LoVo (cell line): ENCODE results near the gene SAMD8.
A peak's percentile ranks its signal among the peaks of the same experiment; 100 is the strongest.
"Not testable (repeated sequence)": the region's sequence is repeated elsewhere in the genome, so short reads cannot be mapped to it uniquely, and the experiment has no call there.

Experiments used
- DNase-seq: peaks from one replicate; pipeline ENCODE4 v3.0.0-alpha.2; 2016; ENCODE audit warnings: low spot score

Gene SAMD8

DNA sequence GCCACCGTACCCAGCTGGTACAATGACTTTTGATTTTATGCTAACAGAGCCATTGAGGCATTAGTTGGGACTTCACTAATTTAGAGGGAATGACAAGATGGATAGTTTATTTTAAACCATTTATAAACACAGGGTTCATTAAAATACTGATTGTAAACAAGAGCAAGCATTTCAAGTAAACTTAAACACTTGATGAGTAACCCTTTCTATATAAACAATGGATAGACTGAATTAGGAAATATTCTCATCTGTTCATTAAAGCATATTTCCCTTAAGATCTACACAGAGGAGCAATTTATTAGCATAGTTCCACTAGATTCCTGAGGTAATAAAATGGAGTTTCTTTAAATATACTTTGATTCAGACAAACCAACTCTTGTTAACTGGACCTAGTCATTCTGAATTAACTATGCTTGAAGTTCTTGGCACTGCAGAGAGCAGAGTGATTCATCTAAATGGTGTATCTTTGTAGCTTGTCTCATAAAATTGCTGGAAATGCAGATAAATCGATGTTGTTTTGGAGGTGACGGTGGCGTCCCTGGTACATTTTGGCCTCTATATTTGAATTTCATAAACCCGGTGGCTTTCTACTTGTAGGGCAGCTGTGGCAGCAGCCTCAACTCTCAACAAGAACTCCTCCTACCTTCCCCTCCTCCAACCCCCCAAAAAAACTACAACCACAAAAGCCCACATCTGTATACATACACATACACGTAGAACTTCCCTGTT lies 83.7 kb downstream of the SAMD8 start:
- DNase-seq: no peak

DNA sequence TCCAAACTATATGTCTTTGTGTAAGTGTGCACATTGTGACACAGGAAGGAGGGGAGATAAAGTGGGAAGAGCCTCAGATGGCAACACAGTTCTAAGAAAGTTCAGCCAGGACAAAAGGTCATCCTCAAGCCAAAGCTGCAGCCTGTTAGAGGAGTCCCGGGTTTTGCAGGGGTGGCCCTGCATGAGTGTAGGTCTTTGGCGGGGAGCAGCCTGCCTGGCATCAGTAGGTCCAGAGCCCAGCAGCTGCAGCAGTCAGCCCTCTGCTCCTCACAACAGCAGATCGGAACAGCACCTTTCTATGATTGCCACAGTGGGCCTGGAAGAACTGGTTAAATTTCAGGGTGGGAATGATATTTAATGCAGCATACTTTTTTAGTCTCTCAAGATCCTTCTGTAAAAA lies 85.6 kb downstream of the SAMD8 start:
- no peak for DNase-seq

DNA sequence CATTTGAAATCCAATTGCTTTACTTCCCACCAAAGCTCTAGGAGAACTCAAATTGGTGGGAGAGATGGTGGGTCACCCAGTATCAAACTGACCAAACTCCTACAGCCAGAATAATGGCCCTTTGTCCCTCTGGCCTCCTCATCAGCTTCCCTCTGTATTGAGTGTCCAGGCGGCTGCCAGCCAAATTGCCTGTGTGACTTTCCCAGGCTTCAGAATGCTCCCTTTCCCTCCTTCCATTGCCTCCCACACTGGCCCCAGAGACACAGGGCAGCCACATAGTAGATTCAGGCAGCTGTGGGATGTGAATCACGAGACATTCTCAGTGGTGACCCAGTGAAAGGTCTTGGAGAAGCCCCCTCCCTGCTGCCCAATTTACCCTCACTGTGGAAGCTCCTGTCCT lies 86.5 kb downstream of the SAMD8 start:
- no peak for DNase-seq

DNA sequence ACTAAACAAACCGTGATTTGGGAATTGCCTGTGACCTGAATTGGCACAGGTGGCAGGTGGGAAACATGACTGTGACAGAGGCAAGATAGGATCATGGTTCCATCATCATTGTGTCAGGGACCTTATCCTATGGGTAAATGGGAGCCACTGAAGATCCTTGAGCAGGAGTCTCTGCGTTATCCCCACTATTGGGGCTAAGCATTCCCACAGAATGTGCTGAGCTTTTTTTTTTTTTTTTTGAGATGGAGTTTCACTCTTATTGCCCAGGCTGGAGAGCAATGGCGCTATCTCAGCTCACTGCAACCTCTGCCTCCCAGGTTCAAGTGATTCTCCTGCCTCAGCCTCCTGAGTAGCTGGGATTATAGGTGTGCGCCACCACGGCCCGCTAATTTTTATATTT lies 88.5 kb downstream of the SAMD8 start:
- DNase-seq: not testable (repeated sequence)

DNA sequence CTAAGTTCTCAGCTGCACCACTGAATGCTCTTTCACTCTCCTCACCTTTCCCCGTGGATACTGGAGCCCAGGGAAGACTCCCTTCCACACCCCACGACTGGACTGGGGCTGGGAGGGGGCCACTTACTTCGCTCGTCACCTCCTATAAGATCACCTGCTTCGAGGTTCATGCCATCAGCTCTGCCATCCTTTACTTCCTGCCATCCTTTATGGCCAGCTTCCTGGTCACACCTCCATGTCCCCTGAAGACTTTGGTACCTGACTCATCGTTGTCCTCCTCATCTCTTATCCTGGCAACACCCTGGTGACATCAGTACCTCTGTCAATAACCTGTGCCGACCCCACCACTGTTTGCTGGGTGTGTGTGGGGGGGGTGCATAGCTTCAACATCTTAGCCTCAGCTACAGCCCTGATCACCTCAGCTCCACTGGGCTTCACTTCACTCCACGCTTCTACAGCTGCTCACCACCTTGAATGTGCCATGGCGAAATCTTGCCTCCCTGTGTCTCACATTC lies 90.4 kb downstream of the SAMD8 start:
- peak; percentile 74 for DNase-seq

DNA sequence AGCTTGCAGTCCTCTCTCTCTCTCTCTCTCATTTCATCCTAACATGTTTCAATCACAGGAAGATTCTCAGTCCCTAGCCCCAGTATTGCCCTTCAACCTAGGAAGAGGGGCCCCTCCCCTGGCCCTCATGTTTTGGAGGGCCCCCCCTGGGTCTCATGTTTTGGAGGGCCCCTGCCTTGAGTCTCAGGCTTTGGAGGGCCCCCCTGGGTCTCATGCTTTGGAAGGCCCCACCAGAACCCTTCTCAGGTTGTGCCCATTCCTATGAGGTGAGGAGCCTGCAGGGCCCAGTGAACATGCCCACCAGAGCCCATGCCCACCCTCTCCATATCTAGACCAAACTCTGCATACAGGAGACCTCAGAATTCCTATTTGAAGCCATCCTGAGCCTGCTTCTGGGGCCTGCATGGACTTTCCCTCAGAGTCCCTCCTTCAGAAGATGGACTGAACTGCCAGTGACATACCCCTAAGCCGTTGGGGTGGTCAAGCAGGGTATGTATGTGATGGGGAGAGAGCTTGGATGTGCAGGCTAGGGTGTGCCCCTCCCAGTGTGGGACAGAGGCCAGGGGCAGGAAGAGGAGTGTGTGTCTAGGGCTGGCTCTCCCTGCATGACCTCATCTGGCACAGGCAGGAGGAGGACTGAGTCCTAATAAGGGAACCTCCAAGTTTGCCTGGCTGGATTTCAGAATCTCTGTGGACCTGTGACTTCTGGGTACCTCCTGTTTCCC lies 91.0 kb downstream of the SAMD8 start:
- peak; percentile 49 for DNase-seq

DNA sequence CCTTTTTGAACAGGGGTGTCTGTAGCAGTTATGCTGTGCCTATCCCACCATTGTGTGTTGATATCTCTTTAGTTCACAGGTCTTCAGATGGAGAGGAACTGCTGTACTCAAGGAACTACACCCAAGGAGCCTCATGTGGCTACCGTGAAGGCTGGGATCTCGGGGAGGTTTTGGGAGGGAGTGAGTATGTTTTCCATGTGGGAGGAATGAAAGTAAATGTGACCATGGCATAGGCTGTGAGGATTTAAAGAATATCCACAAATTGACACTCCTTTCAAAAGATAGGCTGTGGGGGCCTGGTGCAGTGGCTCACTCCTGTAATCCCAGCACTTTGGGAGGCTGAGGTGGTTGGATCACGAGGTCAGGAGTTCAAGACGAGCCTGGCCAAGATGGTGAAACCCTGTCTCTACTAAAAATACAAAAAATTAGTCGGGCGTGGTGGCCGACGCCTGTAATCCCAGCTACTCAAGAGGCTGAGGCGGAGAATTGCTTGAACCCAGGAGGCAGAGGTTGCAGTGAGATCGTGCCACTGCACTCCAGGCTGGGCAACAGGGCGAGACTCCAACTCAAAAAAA lies 91.7 kb downstream of the SAMD8 start:
- not testable (repeated sequence) for DNase-seq

DNA sequence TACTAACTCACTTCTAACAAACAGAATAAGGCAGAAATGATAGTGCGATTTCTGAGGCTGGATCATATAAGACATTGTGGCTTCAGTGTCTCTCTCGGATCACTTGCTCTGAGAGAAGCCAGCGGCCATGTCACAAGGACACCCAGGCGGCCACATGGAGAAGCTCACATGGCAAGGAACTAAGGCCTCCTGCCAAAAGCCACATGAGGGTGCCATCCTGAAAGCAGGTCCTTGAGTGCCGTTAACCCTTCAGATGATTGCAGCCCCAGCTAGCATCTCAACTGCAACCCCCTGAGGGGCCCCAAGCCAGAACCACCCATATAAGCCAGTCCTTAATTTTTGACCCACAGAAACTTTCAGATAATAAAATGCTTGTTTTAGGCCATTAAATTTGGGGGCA lies 92.3 kb downstream of the SAMD8 start:
- DNase-seq: no peak

DNA sequence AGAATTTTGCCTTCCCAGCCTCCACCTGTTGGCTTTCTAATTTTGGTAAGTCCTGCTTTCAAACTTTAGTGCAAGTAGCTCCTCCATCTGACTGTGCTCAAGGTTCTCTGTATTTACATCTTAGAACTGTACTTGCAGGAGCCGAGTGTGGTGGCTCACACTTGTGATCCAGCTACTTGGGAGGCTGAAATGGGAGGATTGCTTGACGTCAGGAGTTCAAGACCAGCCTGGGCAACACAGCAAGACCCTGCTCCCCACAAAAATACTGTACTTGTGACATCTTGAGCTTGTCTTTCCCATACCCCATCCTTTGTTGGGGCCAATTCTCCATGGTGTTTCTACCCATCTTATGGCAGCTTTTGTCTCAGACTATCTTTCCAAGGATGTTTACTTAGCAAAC lies 94.5 kb downstream of the SAMD8 start:
- no peak for DNase-seq

DNA sequence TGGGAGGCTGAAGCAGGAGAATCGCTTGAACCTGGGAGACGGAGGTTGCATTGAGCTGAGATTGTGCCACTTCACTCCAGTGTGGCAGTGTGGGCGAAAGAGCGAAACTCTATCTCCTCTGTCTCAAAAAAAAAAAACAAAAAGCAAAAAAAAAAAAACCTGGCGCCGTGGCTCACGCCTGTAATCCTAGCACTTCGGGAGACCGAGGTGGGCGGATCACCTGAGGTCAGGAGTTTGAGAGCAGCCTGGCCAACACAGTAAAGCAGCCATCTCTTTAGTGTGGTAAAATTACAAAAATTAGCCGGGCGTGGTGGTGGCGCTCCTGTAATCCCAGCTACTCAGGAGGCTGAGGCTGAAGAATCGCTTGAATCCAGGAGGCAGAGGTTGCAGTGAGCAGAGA lies 95.2 kb downstream of the SAMD8 start:
- DNase-seq: not testable (repeated sequence)

DNA sequence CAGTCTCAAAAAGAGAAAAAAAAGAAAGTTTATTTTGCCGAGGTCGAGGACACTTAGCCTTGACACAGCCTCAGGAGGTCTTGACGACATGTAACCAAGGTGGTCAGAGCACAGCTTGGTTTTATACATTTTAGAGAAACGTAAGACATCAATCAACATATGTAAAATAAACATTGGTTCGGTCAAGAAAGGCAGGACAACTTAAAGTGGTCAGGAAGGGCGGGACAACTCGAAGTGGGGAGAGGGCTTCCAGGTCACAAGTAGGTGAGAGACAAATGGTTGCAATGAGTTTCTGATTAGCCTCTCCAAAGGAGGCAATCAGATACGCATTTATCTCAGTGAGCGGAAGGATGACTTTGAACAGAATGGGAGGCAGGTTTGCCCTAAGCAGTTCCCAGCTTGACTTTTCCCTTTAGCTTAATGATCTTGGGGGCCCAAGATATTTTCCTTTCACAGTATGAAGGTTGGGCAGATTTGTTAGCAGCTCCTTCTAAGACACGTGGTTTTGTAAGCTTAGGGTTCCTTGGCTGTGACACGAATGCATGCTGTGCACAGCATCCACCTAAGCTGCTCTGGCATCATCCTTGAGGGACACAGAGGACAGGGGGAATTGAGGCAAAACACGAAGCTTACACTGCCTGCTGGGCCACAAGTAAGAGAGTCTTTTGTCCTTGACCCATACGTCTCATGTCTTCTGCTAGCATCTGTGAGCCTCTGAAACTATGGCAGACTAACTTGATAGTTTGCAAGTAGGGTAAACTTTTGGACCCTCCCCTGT lies 95.8 kb downstream of the SAMD8 start:
- DNase-seq: no peak

DNA sequence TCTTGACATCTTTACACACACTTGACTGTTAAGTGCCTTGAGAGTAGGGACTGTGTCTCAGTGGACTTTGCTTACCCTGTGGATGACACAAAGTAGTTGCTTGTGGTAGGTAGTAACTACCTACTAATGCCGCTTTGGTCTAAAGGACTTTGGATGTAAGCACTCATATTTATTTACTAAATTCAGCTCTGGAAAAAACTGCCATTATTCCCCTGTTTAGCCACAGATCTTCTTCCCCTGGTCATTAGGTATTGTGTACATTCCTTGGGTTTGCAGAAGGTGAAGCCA lies 96.3 kb downstream of the SAMD8 start:
- no peak for DNase-seq

DNA sequence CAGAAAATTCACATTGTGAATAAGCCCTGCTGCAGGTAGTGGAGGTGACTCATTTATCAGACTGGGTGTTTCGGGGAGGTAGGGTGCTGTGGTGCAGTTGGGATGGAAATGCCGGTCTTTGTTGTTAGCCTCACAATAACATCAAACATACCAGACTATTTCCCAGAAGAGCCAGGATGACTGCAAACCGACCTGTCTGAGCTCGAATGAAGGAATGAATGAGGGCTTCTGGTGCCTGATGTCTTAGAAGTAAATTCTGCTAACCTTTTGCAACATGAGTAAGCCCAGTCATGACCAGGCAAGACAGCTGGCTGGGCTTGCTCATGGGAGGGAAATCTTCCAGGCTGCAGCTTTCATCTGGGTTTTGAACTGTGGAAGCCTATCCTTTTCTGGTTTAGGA lies 96.7 kb downstream of the SAMD8 start:
- DNase-seq: no peak

DNA sequence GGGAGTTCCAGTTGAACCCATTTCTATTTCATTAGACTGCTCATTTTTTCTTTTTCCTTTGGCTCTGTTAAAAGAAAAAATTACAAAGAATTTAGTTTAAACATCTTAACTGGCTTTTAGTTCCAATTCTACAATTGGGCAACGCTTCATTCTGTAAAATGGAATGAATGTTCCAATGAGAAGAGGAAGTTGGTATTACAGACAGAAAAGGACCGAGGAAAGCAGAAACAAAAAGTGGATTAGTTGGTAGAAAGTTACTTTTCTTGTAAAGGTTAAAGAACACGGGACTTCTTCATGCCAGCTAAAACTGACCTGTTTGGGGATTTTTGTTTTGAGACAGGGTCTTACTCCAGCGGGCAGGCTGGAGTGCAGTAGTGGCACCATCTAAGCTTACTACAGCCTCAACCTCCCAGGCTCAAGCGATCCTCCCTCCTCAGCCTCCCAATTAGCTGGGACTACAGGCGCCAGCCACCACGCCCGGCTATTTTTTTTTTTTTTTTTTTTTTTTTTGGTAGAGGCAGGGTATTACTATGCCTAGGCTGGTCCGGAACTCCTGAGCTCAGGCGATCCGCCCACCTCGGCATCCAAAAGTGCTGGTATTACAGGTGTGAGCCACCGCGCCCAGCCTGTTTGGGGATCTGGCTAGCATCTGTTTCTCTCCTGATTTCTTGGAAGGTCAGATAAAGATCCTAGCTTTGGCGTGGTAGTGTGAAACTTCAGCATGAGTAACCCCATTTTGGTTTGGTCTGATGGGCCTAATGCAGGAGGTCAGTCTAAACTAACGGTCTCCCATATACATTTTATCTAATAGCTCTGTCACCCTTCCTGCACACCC lies 97.8 kb downstream of the SAMD8 start:
- DNase-seq: no peak

DNA sequence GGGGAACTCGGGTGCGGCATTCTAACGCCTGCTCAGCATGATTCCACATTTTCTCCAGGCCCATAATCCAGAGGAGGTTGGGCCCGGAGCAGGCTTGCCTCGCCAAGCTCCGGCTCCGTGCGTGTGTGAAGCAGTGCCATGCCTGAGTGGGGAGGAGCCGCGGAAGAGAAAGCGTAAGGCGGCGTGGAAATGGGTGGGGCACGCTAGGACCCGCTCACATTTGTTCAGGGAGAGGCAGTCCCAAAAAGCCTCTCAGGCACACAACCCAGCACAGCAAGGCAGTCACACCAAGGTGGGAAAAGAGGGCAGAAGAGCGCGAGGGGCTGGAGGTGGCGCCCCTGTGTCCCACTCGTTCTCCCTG lies 98.4 kb downstream of the SAMD8 start:
- peak; percentile 49 for DNase-seq

DNA sequence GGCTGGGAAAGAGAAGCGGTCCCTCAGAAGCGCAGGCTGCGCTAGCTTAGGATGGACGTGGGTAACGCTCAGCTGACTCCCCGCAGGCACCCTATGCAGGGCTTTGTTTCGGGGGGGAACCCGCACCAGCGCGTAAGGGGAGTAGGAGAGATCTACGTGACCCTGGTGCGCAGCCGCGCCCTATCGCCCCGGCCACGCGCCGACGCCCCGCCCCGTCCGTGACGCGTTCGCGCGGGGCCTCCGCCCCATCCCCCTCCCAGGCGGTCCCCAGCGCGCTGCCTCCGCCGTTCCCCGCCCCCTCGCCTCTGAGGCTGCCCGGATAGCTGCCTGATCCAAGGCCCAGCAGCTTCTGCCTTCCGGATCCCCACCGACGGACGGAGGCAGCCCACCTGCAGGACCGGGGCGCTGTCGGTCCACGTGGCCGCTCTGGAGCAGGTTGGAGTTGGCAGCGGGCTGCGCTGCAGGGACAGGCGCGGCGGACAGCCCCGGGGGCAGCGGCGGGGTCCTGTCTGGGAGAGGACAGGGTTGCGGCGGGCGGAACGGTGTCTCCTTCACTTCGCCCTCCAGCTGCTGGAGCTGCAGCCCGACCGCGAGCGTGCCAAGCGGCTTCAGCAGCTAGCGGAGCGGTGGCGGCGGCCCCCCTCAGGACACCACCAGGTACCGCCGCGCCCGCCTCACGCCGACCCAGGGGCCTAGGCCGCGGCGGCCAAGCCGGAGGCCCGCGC lies 99.0 kb downstream of the SAMD8 start, which contains the start of gene VDAC2:
Gene VDAC2 (plus strand): TSS at position 515 of the 725 bp plus-strand sequence. CDS start 363 bp downstream, outside the sequence.
- peak; percentile 90 for DNase-seq

DNA sequence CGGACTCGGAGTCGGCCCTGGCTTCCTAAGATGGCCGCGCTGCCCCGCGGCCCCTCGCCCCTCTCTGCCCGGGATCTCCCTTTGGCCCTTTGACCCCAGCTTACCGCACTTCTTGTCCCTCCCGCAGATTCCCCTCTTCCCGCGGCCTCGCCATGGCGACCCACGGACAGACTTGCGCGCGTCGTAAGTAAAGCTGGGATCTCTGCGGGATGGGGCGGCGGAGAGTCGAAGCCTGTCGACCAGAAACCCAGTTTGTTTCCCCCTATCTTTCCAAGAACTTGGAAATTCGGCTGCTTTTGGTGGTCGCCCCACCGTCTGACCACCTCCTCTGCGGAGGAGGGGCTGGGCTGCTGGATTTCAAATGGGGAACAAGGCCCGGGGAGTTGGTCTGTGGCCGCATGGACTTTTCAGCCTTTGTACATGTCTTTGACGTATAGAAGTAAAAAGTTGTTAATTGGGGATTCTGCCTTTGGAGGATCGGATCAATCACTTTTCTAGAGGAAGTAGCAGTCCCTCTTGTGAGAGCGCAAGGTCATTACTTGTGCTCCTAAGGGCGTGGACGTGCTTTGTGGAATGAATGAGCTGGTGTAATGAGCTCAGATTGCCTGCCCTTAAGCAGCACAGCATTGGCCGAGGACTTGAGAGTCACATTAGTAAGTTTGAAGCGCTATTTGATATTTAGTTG lies 99.7 kb downstream of the SAMD8 start:
- DNase-seq: peak; percentile 50

DNA sequence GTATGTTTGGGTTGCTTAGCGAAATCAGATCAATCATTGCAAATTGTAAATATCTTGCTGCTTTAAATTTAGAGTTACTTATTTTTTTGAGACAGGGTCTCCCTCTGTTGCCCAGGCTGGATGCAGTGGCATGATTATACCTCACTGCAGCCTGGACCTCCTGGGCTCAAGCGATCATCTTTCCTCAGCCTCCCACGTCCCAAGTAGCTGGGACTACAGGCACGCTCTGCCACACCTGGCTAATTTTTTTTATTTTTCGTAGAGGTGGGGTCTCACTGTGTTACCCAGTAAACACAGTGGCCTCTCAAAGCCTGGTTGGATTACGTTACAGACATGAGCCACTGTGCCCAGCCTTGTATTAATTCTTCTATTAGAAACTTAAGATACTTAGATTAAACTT lies 100.9 kb downstream of the SAMD8 start:
- no peak for DNase-seq

DNA sequence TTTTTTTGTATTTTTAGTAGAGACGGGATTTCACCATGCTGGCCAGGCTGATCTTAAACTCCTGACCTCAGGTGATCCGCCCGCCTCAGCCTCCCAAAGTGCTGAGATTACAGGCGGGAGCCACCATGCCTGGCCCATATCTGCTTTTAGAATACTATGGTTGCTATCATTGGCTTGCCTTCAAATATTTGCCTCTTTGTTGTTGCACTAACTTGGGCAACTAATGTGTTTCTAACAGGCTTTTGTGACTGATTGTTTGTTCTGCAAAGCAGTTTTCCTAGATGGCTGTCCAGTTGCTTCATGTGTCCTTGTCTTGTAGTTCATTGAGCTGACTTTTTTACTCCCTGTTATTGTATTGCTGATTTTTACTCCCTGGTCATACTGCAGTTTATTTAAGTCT lies 108.8 kb downstream of the SAMD8 start:
- no peak for DNase-seq

DNA sequence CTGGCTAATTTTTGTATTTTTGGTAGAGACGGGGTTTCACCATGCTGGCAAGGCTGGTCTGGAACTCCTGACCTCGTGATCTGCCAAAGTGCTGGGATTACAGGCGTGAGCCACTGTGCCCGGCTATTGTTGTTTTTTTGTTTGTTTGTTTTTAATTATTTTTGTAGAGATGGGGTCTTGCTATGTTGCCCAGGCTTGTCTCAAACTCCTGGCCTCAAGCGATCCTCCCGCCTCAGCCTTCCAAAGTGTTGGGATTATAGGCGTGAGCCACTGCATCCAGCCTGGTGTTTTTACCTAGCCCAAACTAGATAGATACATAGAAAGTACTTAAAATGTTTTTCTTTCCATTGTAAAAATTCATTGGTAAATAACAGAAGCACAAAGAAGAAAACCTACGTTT lies 110.0 kb downstream of the SAMD8 start:
- not testable (repeated sequence) for DNase-seq
